Measurements from ENCODE around the gene CACNA2D1.
A peak's percentile ranks its signal among the peaks of the same experiment; 100 is the strongest.

The CACNA2D1 gene

DNA sequence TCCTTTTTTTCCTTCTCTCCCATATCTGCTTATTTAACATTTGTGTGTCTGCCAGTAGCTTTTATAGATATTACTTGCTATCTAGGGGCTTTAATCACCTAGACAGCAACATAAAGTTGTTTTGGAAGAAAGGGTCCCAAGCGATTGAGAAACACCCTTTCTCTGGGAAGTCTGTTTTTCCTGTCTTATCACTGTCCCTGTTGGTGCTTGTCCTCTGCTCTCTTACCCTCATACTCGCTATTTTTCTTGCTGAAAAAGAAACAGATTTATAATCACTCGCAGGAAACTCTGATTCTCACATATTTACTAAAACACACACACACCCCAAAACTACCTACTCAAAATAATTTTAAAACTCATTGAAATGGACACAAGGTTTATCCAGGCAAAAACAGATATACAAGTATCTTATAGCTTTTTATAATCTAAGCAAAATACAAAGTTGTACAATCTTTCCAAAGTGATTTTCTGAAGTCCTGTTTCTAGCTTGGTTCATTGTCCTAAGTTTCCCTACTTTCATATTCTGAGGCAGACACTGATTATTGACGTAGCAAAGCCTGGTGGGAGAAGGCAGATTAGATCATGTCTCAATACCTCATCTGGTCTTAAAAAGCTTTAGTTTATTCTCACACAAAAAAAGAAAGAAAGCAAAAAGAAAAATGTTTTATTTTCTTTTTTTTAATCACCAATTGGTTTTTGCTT, 157.3 kb downstream of the CACNA2D1 start:
- DNase-seq (ENCODE audit: low read depth in 2 of 2) = no peak

DNA sequence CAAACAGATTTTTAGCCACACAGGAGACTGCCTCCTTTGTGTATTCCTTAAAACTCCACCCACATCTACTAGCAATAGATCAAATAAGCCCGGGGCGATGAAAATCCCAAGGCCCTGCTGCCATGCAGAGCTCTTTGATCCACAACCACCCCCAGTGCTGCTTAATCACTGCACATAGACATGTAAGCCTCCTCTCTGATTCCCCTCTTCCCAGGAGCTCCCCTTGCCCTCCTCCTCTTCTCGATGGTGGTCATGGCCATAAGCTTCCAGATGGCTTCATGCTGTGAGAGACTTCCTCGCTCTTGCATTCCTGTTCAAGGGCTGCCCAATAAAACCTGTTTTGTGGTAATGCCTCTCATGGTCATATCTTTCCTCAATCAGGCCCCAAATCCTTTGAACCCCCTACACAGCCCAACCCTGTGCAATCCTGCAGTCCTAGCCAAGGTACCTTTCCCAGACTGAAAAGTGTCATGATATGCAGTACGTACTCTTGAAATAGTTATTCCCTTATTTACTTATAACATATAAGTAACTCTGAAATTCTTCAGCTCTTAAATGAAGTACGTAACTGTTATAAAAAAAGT, 158.5 kb downstream of the CACNA2D1 start:
- DNase-seq (ENCODE audit: low read depth in 2 of 2) = peak; percentile 20 to 27

- DNase-seq (ENCODE audit: low read depth in 2 of 2) = no peak
Measured at GRCh38 chr7:82275342-82275741, 168.2 kb downstream of the CACNA2D1 start.

DNA sequence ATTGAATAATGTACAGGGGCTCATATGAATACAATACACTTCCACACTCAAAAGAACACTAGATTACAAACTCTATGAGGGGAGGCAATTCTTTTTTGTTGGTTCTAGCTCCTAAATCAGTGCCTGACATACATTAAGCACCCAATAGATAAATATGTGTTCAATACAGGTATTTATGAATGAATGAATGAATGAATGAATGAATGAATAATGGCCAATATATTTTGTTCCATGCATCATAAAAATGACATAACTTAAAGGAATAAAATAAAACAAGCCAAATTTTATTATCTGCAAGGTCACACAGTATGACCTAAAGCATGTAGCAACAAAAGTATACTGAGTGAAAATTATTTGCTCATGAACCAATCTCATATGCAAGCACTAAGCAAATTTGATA, 168.9 kb downstream of the CACNA2D1 start:
- no peak for DNase-seq (ENCODE audit: low read depth in 2 of 2)

DNA sequence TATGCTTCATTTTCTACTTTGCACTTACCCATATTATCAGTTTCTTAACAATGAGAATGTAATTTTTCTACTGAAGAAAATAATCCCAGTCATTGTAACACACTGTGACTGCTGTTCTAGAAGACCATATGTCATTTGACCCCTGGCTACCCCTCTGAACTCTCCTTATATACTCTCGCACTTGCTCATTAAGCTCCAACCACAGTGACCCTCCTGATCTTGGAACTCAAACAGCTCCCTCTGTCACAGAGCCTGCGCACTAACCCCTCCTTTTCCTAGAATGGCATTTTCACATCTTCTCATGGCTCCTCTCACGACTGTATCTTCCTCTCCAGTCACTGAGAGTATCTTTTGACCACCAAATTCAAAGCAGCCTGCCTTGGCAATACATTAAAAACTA, 169.7 kb downstream of the CACNA2D1 start:
- DNase-seq (ENCODE audit: low read depth in 2 of 2) = no peak

DNA sequence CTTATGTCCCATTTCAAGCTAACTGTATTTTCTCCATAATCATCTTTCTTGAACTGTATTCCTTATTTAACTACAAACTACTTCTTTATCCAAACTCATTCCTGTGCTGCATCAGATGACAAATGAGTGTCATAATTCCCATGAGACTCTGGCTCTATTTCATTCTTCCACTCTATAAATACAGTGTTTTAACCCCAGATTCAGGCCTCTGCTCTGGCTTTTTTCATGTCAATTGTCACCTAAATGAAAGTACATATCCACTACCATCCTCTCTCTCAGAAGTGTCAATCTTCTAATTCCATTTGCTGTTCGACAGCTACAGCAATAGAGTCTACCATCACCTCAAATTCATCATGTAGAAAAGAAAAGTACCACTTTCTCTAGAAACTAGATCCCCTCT, 172.7 kb downstream of the CACNA2D1 start:
- DNase-seq (ENCODE audit: low read depth in 2 of 2) = no peak

GRCh38 chr7:82268632-82269031, 174.9 kb downstream of the CACNA2D1 start:
- DNase-seq (ENCODE audit: low read depth in 2 of 2) = no peak

- DNase-seq (ENCODE audit: low read depth in 2 of 2) = no peak
Measured at GRCh38 chr7:82266081-82266480, 177.5 kb downstream of the CACNA2D1 start.

DNA sequence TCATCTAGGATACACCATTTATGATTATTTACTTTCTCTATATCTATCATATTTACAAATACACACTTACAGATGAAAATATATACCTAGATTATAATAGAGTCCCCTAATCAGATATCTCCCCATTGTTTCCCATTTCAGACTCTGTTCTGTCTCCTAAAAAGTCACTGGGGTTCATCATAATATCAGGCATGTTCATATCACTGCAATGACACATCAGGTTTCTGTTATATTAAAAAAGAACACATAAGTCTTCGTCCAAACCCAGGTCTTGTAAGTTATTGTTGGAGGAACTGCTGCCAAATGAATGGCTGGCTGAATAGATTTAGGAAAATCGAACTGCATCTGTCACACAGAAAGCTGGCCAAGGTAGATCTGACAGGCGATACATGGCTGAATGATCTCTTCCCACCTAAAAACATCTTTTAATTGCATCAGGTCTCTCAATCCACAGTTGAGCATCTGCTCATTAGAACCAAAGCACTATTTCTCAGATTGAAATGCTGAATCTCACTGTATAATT, 178.7 kb downstream of the CACNA2D1 start:
- DNase-seq (ENCODE audit: low read depth in 2 of 2) = no peak

- no peak for DNase-seq (ENCODE audit: low read depth in 2 of 2)
Measured at GRCh38 chr7:82263920-82264782, 179.4 kb downstream of the CACNA2D1 start.

GRCh38 chr7:82258181-82258580, 185.4 kb downstream of the CACNA2D1 start:
- no peak for DNase-seq (ENCODE audit: low read depth in 2 of 2)

- no peak for DNase-seq (ENCODE audit: low read depth in 2 of 2)
Measured at GRCh38 chr7:82257118-82257695, 186.4 kb downstream of the CACNA2D1 start.

GRCh38 chr7:82255706-82256105, 187.9 kb downstream of the CACNA2D1 start:
- DNase-seq (ENCODE audit: low read depth in 2 of 2) = no peak

GRCh38 chr7:82250598-82250997, 193.0 kb downstream of the CACNA2D1 start:
- no peak for DNase-seq (ENCODE audit: low read depth in 2 of 2)

GRCh38 chr7:82249979-82250378, 193.6 kb downstream of the CACNA2D1 start:
- DNase-seq (ENCODE audit: low read depth in 2 of 2) = no peak

- DNase-seq (ENCODE audit: low read depth in 2 of 2) = no peak
Measured at GRCh38 chr7:82247814-82248433, 195.7 kb downstream of the CACNA2D1 start.

- no peak for DNase-seq (ENCODE audit: low read depth in 2 of 2)
Measured at GRCh38 chr7:82244947-82245517, 198.5 kb downstream of the CACNA2D1 start.

DNA sequence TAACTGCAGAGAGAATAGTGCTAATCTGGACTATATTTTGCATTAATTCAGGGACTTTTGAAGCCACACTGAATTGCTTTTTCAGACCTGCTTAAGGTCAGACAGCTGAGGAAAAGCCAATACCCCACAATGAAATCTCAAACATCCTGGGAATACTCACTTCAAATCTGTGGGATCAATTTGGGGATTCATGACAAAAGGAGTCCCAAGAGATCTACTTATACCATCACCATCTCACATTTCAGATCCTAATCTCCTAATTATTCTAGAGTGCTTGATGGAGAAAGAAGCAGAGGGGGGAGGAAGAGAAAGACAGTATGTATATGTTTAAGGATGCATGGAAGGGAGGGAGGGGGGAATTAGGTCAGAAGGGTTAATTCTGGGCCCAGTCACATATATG, 202.2 kb downstream of the CACNA2D1 start:
- no peak for DNase-seq (ENCODE audit: low read depth in 2 of 2)

- DNase-seq (ENCODE audit: low read depth in 2 of 2) = peak; percentile 7 to 9
Measured at GRCh38 chr7:82235713-82236112, 207.9 kb downstream of the CACNA2D1 start.

DNA sequence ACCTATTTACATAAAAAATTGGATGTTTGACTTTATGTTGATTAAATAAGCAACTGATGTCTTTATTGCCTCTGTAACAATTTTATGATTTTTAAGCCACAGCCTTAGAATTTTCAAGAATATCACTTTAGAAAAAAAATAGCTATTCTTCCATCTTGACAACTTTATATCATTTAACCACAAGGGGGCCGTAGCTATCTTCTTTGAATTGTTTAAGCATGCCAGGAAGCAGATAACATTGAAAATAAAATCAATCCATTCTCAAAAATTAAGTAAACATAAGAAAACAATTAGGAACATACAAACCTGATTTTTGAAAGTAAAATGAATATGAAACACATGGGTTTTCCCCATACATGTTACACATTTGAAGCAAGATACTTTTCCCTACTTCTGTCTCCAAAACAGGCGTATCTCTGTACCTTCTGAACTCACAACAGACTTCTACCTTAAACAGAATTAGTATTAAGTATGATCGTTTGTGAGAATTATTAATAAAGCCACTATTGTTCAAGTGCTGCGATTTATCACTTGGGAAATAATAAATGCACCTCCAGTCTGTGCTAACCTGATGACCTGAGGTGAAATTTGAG, 209.0 kb downstream of the CACNA2D1 start:
- DNase-seq (ENCODE audit: low read depth in 2 of 2) = peak; percentile 32 to 37

Measured in fibroblast of skin of left quadriceps (primary cell).